HG03460 (cell line): ENCODE measurements around the gene GALNT17.

Source experiments
- ATAC-seq: cut with Tn5 transposase; IDR thresholded peaks from one replicate; pipeline ENCODE4 v1.9.1; 2021; ENCODE audit not compliant: unreplicated experiment

The GALNT17 gene

GRCh38 chr7:71488308-71488707, 356.4 kb downstream of the GALNT17 start:
- no peak for ATAC-seq

DNA sequence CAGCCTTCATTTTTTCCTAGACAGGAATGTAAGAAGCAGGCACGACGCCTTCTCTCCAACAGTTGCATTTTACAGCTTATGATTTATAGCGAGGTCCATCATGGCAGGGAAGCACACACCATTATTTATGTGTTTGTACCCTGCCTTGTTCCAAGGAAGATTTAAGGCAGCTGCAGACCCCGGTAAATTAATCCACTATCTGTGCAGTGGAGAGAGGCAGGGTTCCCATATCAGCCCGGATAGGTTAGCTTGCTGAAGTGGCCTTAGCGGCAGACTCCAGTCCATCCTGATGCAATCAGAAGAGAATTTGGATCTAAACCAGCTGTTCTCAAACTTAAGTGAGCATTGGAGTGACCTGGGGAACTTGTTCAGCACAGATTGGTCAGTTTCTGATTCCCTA, 359.4 kb downstream of the GALNT17 start:
- ATAC-seq: no peak

DNA sequence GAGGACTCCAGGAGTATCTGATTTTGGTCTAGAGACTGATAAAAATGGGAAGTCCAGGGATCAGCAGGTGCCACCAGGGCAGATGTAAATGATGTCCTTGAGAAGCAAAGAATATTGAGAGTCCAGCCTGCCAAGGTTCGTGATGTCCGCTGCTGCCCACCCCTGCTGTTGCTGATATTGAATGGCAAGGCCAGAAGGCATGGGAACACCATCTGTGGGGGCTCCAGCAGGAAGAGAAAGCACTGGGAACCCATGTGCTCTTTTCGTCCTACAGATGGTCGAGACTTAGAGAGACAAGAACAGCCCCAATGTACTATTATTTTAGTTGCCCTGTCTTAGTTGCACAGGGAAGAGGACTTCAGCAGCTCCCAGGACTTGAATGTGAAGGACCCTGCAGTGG, 363.9 kb downstream of the GALNT17 start:
- ATAC-seq: no peak

GRCh38 chr7:71497256-71497946, 365.5 kb downstream of the GALNT17 start:
- ATAC-seq: no peak

GRCh38 chr7:71498381-71498780, 366.4 kb downstream of the GALNT17 start:
- no peak for ATAC-seq

DNA sequence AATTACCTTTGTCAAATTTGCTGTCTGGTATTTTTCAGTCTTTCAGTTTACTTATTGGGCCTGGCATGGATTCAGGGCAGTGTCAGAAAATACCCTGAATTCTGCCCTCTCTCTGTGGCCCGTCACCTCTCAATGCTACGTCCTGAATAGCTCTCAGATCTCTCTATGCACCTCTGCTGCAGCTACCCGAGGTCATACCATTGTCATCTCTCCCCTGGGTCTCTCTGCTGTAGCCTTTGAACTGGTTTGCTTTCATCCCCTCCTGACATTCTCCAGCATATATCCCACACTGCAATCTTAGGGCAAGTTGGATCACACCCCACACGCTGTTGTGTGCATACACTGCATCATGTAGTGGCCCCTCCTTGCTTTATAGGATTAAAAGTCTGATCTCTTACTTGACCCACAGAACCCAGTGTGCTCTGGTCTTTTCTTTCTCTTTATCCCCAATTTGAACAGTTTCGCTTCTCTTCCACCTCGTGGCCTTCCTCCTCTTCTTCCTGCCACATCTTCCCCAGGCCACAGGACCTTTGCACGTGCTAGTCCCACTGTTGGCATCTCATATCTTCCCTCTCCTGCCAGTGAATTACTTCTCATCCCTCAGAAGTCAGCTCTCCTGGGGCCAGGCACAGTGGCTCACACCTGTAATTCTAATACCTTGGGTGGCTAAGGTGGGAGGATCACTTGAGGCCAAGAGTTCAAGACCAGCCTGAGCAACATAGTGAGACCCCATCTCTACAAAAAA, 372.9 kb downstream of the GALNT17 start:
- ATAC-seq: no peak

DNA sequence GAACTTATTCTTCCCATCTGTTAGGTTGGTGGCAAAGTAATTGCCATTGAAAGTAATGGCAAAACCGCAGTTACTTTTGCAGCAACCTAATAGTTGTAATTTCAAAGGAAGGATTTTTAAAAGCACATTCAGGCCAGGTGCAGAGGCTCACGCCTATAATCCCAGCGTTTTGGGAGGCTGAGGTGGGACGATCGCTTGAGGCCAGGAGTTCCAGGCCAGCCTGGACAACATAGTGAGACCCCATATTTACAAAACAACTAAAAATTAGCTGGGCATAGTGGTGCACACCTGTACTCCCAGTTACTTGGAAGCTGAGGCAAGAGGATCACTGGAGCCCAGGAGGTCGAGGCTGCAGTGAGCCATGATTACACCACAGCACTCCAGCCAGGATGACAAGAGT, 374.9 kb downstream of the GALNT17 start:
- no peak for ATAC-seq

GRCh38 chr7:71507680-71508602, 376.0 kb downstream of the GALNT17 start:
- no peak for ATAC-seq

- ATAC-seq: no peak
Measured at GRCh38 chr7:71509381-71509780, 377.4 kb downstream of the GALNT17 start.

- no peak for ATAC-seq
Measured at GRCh38 chr7:71511361-71511807, 379.4 kb downstream of the GALNT17 start.

DNA sequence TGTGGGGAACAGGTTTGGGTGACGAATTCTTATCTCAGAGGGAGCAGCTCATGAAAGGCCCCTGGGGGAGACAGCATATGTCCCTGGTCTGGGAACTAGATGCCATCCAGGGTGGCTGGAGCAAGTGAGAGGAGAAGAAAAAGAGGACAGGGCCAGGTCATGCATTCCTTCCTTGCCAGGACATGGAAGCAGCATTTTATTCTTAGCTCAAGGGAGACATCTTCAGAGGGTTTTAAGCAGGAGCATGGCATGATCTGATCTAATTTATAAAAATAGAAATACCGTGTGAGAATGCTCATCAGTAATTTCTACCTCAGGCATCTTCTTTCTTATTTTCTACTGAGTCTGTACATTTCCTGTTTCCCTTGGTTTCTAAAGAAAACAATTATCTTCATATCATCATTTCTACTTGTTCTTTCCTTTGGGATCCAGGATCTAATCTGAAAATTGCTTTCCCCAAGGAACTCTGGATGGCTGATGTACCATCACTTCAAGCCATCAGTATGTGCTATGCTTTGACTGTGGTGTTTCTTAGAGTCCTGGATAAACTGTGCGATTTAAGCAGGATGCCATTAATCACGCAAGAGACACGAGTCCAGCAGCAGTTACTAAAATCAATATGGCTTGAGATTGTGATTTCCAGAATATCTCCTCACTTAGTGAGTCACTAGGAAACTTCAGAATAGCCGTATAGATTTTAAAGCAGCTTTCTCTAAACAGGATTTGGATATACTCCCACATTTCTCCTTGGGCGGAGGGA, 386.2 kb downstream of the GALNT17 start:
- no peak for ATAC-seq

DNA sequence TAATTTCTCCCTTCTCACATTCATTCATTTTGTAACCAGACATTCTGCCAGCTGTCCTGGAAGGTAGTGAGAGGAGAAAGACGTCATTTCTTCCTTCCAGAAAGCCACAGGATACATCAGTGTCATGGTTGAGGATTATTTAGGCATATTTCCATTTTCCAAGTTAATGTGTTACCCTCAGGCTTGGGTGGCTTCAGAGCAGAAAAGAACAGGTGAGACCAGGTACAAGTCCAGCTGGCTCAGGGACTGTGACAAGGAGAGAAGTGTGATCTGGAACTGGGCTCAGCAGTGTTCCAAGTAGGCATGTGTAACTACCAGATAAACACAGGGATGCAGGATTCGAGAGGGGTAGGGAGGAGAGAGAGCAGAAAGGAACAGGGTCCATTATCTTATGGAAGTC, 386.9 kb downstream of the GALNT17 start:
- ATAC-seq: no peak

GRCh38 chr7:71521506-71521905, 389.6 kb downstream of the GALNT17 start:
- no peak for ATAC-seq

DNA sequence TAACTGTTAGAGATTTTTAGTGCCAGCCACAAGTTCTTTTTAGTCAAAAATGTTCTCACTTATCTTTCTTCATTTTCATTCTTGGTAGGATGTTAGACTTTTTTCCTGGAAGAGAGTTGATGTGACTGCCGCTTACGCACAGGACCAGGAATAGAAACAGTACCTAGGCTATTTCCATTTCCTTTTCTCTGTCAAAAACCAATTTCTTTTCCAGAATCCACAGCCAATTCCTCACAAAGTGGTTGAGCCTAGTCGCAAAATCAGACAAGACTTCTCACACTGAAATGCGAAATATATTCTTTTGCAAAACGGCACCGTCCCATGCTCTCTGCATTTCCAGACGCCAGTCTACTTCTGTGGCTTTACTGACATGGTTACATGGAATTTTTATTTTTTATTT, 394.2 kb downstream of the GALNT17 start:
- ATAC-seq: no peak

DNA sequence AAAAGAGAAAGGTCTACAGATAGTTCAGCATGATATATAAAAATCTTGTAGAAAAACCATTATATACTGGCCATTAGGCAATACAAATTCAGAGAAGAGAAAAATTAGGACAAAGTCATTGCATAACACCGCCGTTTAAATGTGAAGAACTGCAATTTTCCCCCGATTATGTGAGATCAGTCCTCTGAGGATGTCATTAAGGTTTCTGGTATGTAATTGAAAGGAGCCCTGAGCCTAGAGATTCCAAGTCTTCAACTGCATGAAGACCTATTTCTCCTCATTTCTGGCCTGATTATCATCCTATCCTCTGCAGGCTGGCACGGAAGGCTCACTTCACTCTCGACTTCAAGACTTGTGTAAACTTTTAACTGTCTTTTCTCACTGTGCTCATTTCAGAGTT, 395.3 kb downstream of the GALNT17 start:
- no peak for ATAC-seq

GRCh38 chr7:71535616-71536015, 403.7 kb downstream of the GALNT17 start:
- no peak for ATAC-seq

DNA sequence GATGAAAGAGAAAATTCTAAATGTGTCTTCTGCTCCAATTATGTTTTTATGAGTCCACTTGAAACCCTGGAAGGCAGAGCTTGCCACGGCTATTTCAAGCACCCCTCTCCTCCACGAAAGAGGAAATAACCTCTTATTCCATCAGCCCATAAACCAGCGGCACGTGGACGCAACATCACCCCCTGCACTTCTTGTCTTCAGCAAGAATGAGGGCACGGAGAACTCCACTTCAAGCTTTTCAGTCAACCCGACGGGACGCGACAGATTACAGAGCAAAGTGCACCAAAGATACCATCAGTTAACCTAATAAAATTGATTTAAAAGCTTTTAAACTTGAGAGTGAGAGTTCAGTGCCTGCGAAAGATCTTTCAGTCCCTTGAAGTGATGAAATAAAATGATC, 406.3 kb downstream of the GALNT17 start:
- no peak for ATAC-seq

DNA sequence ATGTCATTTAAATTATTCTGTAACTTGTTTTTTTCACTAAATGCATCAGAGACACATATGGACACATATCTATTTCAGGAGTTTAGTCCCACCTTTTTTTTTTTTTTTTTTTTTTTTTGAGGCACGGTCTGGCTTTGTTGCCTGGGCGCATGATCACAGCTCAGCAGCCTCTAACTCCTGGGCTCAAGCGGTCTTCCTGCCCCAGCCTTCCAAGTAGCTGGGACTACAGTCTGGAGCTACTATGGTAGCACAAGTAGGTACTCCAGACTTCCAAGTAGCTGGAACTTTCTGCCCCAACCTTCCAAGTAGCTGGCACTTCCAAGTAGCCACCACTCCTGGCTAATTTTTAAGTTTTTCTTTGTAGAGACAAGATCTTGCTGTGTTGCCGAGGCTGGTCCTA, 407.7 kb downstream of the GALNT17 start:
- no peak for ATAC-seq

- no peak for ATAC-seq
Measured at GRCh38 chr7:71541707-71542353, 409.9 kb downstream of the GALNT17 start.

DNA sequence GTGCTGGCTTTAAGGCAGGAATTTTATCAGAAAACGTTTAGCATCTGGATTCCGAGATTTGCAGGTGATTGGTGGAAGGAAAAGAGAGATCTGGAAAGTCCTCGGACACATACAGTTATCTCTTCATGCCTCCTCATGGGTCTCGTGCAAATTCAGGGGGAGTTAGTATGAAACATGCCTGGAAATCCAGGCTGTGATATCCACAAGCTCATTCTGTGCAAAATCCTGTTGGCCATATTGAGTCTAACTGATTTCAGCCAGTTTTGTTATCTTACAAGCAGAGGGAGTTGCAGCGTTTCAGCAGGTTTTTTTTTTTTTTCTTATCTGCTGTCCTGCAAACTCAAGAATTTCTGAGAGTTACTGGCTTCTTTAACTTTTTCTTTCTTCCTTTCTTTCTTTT, 411.5 kb downstream of the GALNT17 start:
- ATAC-seq: no peak
